ENCODE measurements around the gene DONSON.
"Not testable (repeated sequence)": the region's sequence is repeated elsewhere in the genome, so short reads cannot be mapped to it uniquely, and the experiment has no call there.

DONSON gene, protein sequence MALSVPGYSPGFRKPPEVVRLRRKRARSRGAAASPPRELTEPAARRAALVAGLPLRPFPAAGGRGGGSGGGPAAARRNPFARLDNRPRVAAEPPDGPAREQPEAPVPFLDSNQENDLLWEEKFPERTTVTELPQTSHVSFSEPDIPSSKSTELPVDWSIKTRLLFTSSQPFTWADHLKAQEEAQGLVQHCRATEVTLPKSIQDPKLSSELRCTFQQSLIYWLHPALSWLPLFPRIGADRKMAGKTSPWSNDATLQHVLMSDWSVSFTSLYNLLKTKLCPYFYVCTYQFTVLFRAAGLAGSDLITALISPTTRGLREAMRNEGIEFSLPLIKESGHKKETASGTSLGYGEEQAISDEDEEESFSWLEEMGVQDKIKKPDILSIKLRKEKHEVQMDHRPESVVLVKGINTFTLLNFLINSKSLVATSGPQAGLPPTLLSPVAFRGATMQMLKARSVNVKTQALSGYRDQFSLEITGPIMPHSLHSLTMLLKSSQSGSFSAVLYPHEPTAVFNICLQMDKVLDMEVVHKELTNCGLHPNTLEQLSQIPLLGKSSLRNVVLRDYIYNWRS

GRCh38 chr21:33588485-33589335 lies at the start of gene DONSON:
Gene DONSON, minus strand, starts transcription at chr21:33588684. Its CDS starts 43 bp downstream, at chr21:33588641.
- peak; percentile 61 for FAIRE-seq
- peak; percentile 97 for DNase-seq (ENCODE audit: low spot score)

DNA sequence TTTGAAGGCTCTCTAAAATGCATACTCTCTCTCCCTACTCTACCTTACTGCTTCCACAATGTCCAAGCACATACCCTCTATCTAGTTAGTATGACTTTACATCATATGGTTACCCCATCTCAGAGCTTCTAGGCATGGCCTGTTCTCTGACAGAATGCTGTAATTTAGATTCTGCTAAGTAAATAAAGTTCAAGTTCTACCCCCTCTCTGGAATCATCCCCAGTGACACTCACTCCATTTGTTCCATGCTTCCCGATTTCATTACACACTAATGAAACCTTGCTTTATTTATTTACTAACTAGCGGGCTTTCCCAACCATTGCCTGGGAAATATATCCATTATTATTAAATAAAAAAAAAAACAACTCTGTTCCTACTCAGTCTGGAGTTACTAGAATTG lies 45.8 kb upstream of the DONSON start:
- FAIRE-seq (no peak), DNase-seq (ENCODE audit: low spot score) (no peak)

DNA sequence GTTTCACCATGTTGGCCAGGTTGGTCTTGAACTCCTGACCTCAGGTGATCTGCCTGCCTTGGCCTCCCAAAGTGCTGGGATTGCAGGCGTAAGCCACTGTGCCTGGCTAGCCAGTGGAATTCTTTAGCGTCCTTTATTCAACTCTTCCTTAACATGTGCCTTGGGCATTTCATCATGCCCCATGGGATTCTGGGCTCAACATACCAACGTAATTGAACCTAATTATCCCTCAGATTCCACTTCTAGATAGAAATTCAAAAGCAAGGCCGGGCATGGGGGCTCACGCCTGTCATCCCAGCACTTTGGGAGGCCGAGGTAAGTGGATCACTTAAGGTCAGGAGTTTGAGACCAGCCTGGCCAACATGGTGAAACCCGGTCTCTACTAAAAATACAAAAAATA lies 37.7 kb upstream of the DONSON start:
- DNase-seq (ENCODE audit: low spot score); FAIRE-seq: not testable (repeated sequence)

DNA sequence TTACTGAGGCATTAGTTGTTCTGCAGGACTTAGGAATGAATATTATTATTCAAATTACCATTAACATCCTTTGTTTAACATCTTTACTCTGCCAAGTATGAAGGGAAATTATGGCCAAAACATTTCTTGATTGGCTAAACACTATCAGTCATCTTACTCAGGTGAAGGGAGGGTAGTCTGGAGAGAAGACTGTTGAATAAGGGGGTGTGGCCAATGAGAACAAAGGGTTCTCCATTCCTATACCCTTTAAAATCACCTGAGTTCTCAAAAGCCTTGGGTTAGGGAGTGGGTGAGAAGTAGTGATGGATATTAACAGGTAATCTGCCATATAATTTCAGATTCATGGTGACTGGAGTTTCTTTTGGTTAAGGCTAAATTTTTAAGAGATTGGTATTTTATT lies 33.8 kb upstream of the DONSON start:
- no peak for DNase-seq (ENCODE audit: low spot score)
- FAIRE-seq, result no peak

DNA sequence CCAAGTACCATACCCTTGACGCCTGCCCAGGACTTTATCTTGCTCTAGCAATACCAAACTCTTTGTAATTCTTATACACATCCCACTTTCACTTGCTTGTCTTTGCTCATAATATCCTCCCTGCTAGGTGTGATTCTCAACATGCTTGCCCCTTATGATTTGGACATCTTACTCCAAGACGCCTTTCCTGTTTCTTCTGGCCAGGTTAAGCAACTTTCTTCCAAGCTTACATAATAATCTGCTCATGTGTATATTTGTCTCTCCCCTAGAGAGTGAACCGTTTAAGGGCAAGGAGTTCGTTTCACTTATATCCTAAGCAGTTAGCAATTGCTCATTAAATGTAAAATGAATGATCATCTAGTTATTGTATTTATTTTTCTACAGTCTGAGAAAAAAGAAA lies 31.2 kb upstream of the DONSON start:
- FAIRE-seq (no peak), DNase-seq (ENCODE audit: low spot score) (no peak)

DNA sequence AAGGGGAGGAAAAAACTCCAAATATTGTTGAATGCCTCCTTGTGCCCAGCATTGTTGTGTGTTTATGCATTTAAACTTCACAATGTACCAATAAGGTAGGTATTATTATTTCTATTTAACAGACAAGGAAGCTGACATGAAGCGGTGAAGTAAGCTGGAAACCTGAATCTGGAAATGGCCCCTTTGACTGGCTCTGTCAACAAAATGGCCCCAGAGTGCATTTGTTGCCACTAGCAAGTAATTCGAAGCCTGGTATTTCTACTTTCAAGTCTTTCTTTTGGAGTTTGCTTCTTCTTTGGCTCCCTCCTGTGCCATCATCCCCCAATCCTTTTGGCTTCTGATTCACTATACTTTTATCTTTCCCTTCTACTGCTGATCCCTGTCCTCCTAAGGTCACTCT lies 29.9 kb upstream of the DONSON start:
- DNase-seq (ENCODE audit: low spot score) (no peak), FAIRE-seq (no peak)

DNA sequence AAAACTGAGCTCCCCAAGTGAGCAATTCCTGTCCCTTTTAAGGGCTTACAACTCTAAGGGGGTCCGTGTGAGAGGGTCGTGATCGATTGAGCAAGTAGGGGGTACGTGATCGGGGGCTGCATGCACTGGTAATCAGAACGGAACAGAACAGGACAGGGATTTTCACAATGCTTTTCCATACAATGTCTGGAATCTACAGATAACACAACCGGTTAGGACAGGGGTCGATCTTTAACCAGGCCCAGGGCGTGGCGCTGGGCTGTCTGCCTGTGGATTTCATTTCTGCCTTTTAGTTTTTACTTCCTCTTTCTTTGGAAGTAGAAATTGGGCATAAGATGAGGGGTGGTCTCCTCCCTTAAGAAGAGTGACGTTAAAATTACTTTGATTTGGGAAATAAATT lies 29.1 kb upstream of the DONSON start:
- FAIRE-seq, result not testable (repeated sequence)

DNA sequence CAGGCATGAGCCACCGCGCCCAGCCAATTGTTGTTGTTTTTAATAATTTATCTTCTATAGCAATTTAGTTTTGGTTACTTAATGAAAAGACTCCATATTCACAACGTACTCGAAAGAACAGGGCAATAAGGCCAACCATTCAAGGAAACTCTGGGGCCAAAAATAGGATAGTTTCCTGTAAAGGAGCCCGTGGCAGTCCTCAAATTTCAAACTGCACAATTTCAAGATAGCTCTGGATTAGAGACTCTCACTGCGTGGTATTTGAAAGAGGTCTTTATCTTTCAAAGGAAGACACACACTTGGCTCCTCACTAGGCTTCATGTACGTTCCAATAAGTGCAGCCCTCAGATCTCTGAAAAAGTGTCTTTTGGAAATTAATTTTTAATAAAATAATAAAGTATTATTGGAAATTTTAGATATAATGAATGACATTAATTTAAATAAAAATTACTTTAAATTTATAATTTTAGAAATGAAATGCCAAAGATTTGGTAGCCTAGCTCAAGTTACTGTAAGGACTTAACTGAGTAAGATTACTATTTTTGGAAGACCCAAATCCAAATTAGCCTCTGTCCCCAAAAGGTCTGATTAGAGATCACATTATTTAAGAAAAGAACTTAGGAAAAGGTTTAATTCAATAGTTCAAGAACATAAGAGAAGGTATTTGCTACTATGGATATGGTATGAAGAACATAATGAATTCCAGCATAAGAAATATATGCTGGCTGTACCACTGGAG lies 22.7 kb upstream of the DONSON start:
- FAIRE-seq, result no peak
- DNase-seq (ENCODE audit: low spot score), result no peak

More for the DNA sequence above, 29.1 kb upstream of the DONSON start:
- DNase-seq (ENCODE audit: low spot score), result not testable (repeated sequence)

GRCh38 chr21:33608559-33608958 lies 20.1 kb upstream of the DONSON start:
- DNase-seq (ENCODE audit: low spot score) (no peak), FAIRE-seq (no peak)

DNA sequence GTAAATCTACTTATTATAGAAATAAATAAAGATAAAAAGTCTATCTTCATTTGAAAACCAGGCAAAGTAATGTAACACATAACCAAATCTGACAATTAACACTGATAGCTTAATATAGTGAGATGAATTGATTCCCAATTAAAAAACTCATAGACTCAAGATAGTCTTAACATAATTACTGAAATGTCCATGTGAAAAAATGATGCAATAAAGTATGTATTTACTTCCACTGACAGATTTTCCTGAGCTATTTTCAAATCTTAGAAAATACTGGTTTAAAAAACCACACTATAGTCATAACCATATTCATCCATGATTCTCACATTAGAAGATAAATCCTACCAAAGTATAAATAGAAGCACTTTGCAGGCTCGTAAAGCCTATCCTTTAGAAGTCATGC lies 9.6 kb upstream of the DONSON start:
- FAIRE-seq (no peak), DNase-seq (ENCODE audit: low spot score) (no peak)

DNA sequence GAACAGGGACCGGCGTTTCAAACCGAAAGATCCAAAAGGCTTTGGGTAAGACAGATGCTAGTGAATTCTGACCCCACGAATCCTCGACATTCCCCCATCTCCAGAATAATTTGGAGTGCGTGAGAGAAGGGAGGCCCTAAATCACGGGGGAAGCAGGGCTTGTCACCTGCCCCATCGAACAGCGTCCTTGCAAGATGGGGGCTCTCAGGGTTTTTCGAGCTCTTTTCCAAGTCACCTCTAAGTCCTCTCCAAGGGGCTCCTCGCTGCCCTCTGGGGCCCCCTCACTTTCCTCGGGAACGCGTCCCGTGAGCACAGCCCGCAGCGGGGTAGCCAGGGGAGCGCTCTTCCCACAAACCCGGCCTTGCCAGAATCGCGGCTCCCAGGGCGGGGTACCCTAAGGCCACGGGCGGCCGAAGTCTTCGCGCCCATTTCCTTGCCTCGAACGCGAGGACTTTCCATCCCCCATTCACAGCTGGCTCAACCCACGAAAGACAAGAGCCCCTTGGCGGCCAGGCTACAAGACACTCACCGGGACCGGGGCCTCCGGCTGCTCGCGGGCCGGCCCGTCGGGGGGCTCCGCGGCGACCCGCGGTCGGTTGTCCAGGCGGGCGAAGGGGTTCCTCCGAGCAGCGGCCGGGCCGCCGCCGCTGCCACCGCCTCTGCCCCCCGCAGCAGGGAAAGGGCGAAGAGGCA lies 546 bp downstream of the DONSON start:
- no peak for DNase-seq (ENCODE audit: low spot score)
- FAIRE-seq, result no peak

GRCh38 chr21:33586927-33587326 lies 1.6 kb downstream of the DONSON start:
- FAIRE-seq (no peak), DNase-seq (ENCODE audit: low spot score) (no peak)

- FAIRE-seq, result no peak
These were observed 4.0 kb downstream of the DONSON start for GRCh38 chr21:33584455-33584854.

DNA sequence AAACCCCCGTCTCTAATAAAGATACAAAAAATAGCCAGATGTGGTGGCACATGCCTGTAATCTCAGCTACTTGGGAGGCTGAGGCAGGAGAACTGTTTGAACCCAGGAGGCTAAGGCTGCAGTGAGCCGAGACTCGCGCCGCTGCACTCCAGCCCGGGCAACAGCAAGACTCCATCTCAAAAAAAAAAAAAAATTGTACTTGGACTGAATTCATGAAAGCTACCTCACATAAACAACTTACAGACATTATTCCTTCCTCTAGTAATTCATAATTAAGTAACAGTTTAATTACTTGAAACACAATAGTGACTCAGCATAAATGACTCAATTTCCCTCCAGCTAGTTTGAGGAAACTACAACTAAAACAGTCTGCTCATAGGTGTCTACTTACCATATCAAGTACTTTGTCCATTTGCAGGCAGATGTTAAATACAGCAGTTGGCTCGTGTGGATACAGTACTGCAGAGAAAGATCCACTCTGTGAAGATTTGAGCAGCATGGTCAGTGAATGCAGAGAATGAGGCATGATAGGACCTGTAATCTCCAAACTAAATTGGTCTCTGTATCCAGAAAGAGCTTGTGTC lies 9.4 kb downstream of the DONSON start:
- DNase-seq (ENCODE audit: low spot score) (no peak), FAIRE-seq (no peak)

More at GRCh38 chr21:33584455-33584854, 4.0 kb downstream of the DONSON start:
- no peak for DNase-seq (ENCODE audit: low spot score)

GRCh38 chr21:33578214-33578613 lies 10.3 kb downstream of the DONSON start:
- DNase-seq (ENCODE audit: low spot score), result no peak

DNA sequence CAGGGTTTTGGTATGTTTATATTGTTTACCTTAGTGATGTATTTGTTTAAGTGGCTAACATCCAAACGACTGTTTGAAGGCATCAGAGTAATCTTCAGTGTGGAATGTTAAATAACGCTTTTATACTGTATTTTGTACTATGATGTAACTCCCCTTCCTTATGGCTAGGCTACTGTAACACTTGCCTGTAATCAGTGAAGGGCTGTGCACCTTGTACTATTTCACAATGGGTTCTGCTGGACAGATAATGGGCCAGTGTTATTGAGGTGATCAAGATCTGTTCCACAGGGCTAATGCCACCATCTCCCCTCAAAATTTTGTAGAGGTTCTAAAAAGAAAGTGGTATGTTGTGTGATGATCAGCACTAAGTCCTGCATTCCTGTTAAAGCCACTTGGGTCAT lies 11.7 kb downstream of the DONSON start:
- DNase-seq (ENCODE audit: low spot score), result not testable (repeated sequence)
- FAIRE-seq, result peak; percentile 30

More at GRCh38 chr21:33578214-33578613, 10.3 kb downstream of the DONSON start:
- FAIRE-seq, result no peak

- no peak for FAIRE-seq
- DNase-seq (ENCODE audit: low spot score), result no peak
These were observed 16.1 kb downstream of the DONSON start for GRCh38 chr21:33572350-33572749.

- DNase-seq (ENCODE audit: low spot score), result no peak
- FAIRE-seq, result no peak
These were observed 18.5 kb downstream of the DONSON start for GRCh38 chr21:33569991-33570390.

DNA sequence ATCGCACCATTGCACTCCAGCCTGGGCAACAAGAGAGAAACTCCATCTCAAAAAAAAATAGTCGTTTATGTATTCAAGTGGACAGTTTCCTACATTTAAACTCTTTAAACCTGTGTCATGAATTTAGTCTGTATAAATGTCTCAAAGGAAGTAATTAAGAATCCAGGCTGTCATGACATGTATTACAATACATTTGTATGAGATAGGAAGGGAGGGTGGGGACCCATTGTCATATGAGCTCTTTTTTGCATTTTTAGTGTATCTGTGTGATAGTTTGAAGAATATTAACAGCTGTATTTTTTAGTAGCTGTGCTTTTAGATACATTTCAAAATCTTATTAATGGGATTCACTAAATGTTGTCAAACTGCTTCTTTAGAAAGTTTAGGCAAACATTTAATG lies 20.0 kb downstream of the DONSON start:
- DNase-seq (ENCODE audit: low spot score) (no peak), FAIRE-seq (no peak)

DNA sequence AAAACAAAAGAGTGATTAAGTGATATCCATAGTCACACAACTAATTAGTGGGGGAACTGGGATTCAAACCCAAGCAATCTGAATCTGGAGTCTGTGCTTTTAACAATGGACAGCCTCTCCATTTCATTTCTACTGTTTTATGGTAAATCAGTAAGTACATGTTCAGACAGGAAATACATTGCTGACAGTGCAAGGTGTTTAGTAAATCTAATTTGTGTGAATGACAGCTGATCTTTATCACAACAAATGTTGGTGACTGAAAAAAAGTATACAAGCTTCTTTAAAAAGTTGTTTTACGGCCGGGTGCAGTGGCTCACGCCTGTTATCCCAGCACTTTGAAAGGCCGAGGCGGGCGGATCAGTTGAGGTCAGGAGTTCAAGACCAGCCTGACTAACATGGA lies 20.6 kb downstream of the DONSON start:
- DNase-seq (ENCODE audit: low spot score), result no peak
- no peak for FAIRE-seq
